SK-N-SH treated with all-trans-retinoic acid at 6 μM for 48 hours (cell line): ENCODE measurements around the gene ARHGAP8.

Source experiments
- BACH2 ChIP-seq: fragments of 250-450 bp; sonication (Bioruptor Pico); IDR thresholded peaks from 2 replicates; pipeline ENCODE4 v1.9.0; 2021; ENCODE audit warnings: mild to moderate bottlenecking, borderline replicate concordance
- SNAI2 ChIP-seq: fragments of 250-450 bp; sonication (Bioruptor Pico); IDR thresholded peaks from 2 replicates; pipeline ENCODE4 v1.5.0; 2020; ENCODE audit warnings: mild to moderate bottlenecking, moderate library complexity
- ZFP30 ChIP-seq: fragments of 450-650 bp; formaldehyde crosslinking; IDR thresholded peaks from 2 replicates; pipeline ENCODE4 v1.5.0; 2022; ENCODE audit warnings: mild to moderate bottlenecking, moderate library complexity

- TF ChIP-seq SNAI2 (no peak), ZFP30 (CRISPR knock-in tag) (no peak), BACH2 (no peak)
Observed at GRCh38 chr22:44795701-44796630, 43.6 kb downstream of the ARHGAP8 start.
